Muscle layer of duodenum (tissue), 2 donors: ENCODE data around the gene RIN1.
"Not testable (repeated sequence)": the region's sequence is repeated elsewhere in the genome, so short reads cannot be mapped to it uniquely, and the experiment has no call there.

Experiments used
- H3K27ac ChIP-seq: one replicate; pipeline ENCODE4 v1.7.0; 2013; ENCODE audit warnings: mild to moderate bottlenecking, low read length
- H3K27me3 ChIP-seq: one replicate; pipeline ENCODE4 v1.7.0; 2013; ENCODE audit warnings: low read depth, mild to moderate bottlenecking, control low read depth, low read length
- H3K36me3 ChIP-seq, 2 donors: one replicate each; pipeline ENCODE4 v1.7.0; 2013; ENCODE audit warnings: low read length in 2 of 2, control low read depth in 1 of 2, mild to moderate bottlenecking in 1 of 2; ENCODE audit not compliant: insufficient read depth in 2 of 2, control insufficient read depth in 1 of 2
- H3K4me1 ChIP-seq, 2 donors: one replicate each; pipeline ENCODE4 v1.7.0; 2013; ENCODE audit warnings: low read length in 2 of 2, mild to moderate bottlenecking in 2 of 2, control low read depth in 1 of 2, moderate library complexity in 1 of 2; ENCODE audit not compliant: insufficient read depth in 2 of 2, control insufficient read depth in 1 of 2
- H3K4me3 ChIP-seq, 2 donors: one replicate each; pipeline ENCODE4 v1.7.0; 2013; ENCODE audit warnings: low read length in 2 of 2, low read depth in 1 of 2, mild to moderate bottlenecking in 1 of 2
- H3K9me3 ChIP-seq, 2 donors: one replicate each; pipeline ENCODE4 v1.7.0; 2013; ENCODE audit warnings: low read length in 2 of 2, control low read depth in 1 of 2, mild to moderate bottlenecking in 1 of 2; ENCODE audit not compliant: control insufficient read depth in 1 of 2
- donor health status: healthy.

RIN1 gene

GRCh38 chr11:66336234-66337102 lies at the start of gene RIN1:
Gene RIN1 (minus strand): TSS chr11:66336434. CDS start chr11:66336402, 32 bp downstream.
- H3K36me3 ChIP-seq = peaks cover 31 to 58% of the 10 kb centered on the region in 2 donors
- H3K27ac ChIP-seq = peak within 1 kb of the TSS; percentile 56
- H3K4me1 ChIP-seq = peaks cover 6 to 21% of the 10 kb centered on the region in 2 donors
- H3K4me3 ChIP-seq = peak within 1 kb of the TSS; percentile 76
- H3K27me3 ChIP-seq = no peaks in the 10 kb centered on the region
- no peaks in the 10 kb centered on the region for H3K9me3 ChIP-seq

- not testable (repeated sequence) for H3K4me1 ChIP-seq, H3K27ac ChIP-seq, H3K36me3 ChIP-seq, H3K27me3 ChIP-seq, H3K9me3 ChIP-seq, H3K4me3 ChIP-seq
Observed at GRCh38 chr11:66384316-66384715, 48.1 kb upstream of the RIN1 start.

GRCh38 chr11:66380264-66380663 lies 44.0 kb upstream of the RIN1 start:
- H3K4me1 ChIP-seq, H3K9me3 ChIP-seq, H3K27me3 ChIP-seq: not testable (repeated sequence)

GRCh38 chr11:66373690-66374287 lies 37.6 kb upstream of the RIN1 start:
- H3K27ac ChIP-seq, H3K9me3 ChIP-seq: not testable (repeated sequence)

More at GRCh38 chr11:66380264-66380663, 44.0 kb upstream of the RIN1 start:
- H3K4me3 ChIP-seq, H3K27ac ChIP-seq, H3K36me3 ChIP-seq: not testable (repeated sequence)

GRCh38 chr11:66373265-66373664 lies 37.0 kb upstream of the RIN1 start:
- Histone ChIP-seq H3K27ac (no peak overlapping the region), H3K4me3 (no peak overlapping the region), H3K9me3 (no peaks in the 10 kb centered on the region), H3K27me3 (no peaks in the 10 kb centered on the region), H3K4me1 (peaks cover 0 to 18% of the 10 kb centered on the region in 2 donors), H3K36me3 (no peaks in the 10 kb centered on the region)

More at GRCh38 chr11:66373690-66374287, 37.6 kb upstream of the RIN1 start:
- H3K4me3 ChIP-seq, H3K36me3 ChIP-seq, H3K27me3 ChIP-seq: not testable (repeated sequence)
- peaks cover 0 to 18% of the 10 kb centered on the region in 2 donors for H3K4me1 ChIP-seq

GRCh38 chr11:66371627-66372415 lies 35.6 kb upstream of the RIN1 start, which contains the start of gene SLC29A2:
Gene SLC29A2 (minus strand): TSS chr11:66371760. CDS start chr11:66371591, 169 bp downstream.
- Histone ChIP-seq H3K9me3 (no peaks in the 10 kb centered on the region), H3K36me3 (no peaks in the 10 kb centered on the region), H3K27me3 (no peaks in the 10 kb centered on the region), H3K27ac (peak within 1 kb of the TSS; percentile 51), H3K4me1 (peaks cover 0 to 18% of the 10 kb centered on the region in 2 donors), H3K4me3 (peak within 1 kb of the TSS; percentile 42 to 82)

- Histone ChIP-seq H3K27ac (no peak overlapping the region), H3K27me3 (no peaks in the 10 kb centered on the region), H3K4me3 (no peak overlapping the region), H3K36me3 (no peaks in the 10 kb centered on the region), H3K9me3 (no peaks in the 10 kb centered on the region), H3K4me1 (peaks cover 0 to 18% of the 10 kb centered on the region in 2 donors)
Observed at GRCh38 chr11:66369073-66369894, 33.0 kb upstream of the RIN1 start.

GRCh38 chr11:66368484-66368883 lies 32.2 kb upstream of the RIN1 start:
- H3K9me3 ChIP-seq = no peaks in the 10 kb centered on the region
- peaks cover 0 to 18% of the 10 kb centered on the region in 2 donors for H3K4me1 ChIP-seq
- no peaks in the 10 kb centered on the region for H3K36me3 ChIP-seq
- H3K4me3 ChIP-seq = no peak overlapping the region
- no peak overlapping the region for H3K27ac ChIP-seq
- H3K27me3 ChIP-seq = no peaks in the 10 kb centered on the region

GRCh38 chr11:66367561-66368312 lies 31.5 kb upstream of the RIN1 start:
- Histone ChIP-seq H3K27me3 (no peaks in the 10 kb centered on the region), H3K27ac (no peak overlapping the region), H3K36me3 (no peaks in the 10 kb centered on the region), H3K4me1 (peaks cover 0 to 18% of the 10 kb centered on the region in 2 donors), H3K4me3 (no peak overlapping the region), H3K9me3 (no peaks in the 10 kb centered on the region)

- Histone ChIP-seq H3K27ac (no peak overlapping the region), H3K27me3 (no peaks in the 10 kb centered on the region), H3K4me3 (no peak overlapping the region), H3K9me3 (no peaks in the 10 kb centered on the region), H3K4me1 (peaks cover 0 to 11% of the 10 kb centered on the region in 2 donors), H3K36me3 (no peaks in the 10 kb centered on the region)
Observed at GRCh38 chr11:66366844-66367477, 30.7 kb upstream of the RIN1 start.
